Measurements from ENCODE around the gene DIPK1C.

Gene DIPK1C

DNA sequence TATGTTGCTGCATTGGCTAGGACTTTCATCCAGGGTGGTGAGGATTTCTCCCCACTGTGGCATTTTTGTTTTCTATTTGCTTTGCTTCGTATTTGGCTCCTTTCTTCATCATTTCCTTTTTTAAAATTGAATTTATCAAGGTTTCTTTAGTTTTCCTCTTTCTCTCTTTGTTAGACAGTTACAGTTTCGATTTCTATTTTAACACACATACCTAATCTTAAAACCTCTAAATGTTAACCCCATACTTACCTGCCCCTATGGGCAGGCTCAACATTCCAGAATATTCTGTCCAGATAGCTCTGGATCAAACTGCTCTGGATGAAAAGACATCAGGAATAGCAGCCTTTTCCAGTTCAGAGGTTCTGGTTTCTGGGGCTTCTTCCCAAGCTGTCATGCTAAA is 49.2 kb downstream of the DIPK1C start:
- intact Hi-C loops (cut with DNase I): no loop called here
- DNase-seq: no peak

DNA sequence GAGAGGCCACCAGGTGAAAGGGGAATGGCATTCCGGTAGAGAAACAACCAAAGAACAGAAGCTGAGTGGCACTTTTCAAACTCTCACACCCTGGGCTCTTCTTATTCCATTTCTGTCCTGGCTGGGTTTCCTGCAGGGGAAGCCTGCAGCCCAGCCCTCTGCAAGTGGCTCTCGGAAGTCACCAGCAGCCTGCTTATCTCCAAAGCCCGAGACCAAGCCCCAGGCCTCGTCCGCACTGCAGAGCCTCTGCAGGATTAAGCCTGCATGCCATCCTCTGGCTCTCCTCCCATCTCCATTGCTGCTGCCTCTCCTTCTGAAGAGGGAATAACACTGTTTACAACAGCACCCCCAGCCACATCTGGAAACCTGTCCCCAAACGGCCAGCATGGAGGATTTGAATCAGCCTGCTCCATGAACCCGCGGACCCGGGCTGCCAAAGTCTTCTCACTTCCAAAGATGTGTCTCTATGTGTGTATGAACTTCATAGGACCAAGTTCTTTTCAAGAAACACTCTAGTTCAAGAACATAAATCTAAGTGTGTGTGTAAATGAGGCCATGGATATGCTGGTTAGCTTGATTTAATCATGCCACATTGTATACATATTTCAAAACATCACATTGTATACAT is 54.2 kb downstream of the DIPK1C start:
- DNase-seq: no peak
- intact Hi-C loops (cut with DNase I): no loop called here

DNA sequence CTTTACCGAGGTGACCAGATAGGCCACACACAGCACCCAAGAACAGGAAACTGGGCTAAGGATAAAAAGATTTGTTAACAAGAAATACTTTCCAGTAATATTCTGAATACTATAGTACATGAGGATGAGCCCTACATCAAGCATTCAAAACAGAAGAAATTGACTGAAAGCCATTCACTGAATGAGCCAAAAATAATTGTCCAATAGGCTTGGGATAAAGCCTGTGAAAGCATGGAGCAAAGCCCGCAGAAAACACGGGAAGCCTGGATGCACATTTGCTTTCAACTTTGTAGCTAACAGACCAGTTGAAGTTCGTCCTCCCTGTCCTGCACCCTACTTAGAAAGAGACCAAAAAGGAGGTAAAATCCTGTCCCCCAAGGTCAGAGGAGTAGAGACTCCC is 56.3 kb downstream of the DIPK1C start:
- no peak for DNase-seq
- intact Hi-C loops (cut with DNase I): no loop called here

DNA sequence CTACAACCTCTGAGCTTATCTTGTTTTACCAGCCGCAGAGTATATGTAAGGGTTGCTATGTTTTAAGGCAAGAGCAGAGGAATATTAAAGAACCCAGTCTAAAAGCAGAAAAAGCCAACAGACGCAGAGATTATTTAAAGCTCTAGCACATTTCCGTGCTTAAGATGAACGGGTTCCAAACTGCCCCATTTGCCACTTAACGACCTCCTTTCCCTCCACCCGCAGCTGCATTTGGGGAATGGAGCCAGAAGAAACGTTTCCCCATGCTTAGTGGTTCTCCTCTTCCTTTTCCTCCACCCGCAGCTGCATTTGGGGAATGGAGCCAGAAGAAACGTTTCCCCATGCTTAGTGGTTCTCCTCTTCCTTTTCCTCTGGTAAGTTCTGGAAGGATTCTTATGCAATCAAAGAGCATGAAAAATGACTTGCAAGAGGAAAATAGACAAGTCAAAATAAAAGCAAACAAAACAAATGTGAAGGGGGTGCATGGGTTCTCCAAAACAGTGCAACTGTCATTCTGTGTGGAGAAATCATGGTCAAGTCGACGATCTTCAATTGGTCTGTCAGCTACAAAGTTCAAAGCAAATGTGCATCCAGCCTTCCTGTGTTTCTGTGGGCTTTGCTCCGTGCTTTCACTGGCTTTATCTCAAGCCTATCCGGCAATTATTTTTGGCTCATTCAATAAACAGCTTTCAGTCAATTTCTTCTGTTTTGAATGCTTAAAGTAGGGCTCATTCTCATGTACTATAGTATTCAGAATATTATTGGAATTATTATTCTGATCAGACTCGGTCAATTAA is 57.8 kb downstream of the DIPK1C start:
- DNase-seq: no peak

DNA sequence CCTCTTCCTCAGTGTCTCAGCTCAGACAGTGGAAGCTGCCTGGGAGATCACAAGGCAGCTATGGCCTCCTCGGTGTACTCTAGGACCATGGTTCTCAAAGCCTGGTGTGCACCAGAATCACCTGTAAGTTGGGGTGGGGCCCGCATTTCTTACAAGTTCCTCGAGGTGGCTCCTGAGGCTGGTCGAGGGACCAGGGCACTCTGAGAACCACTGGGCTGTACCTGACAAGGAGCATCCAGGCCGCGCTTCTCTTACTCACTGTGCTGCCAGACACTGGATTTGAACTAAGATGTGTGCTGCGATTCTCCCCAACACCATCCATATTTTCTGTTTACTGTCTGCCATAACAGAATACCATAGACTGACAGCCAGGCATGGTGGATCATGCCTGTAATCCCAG is 59.5 kb downstream of the DIPK1C start:
- intact Hi-C loops (cut with DNase I): no loop called here
- DNase-seq: no peak

More for the DNA sequence above, 57.8 kb downstream of the DIPK1C start:
- intact Hi-C loops (cut with DNase I): no loop called here

DNA sequence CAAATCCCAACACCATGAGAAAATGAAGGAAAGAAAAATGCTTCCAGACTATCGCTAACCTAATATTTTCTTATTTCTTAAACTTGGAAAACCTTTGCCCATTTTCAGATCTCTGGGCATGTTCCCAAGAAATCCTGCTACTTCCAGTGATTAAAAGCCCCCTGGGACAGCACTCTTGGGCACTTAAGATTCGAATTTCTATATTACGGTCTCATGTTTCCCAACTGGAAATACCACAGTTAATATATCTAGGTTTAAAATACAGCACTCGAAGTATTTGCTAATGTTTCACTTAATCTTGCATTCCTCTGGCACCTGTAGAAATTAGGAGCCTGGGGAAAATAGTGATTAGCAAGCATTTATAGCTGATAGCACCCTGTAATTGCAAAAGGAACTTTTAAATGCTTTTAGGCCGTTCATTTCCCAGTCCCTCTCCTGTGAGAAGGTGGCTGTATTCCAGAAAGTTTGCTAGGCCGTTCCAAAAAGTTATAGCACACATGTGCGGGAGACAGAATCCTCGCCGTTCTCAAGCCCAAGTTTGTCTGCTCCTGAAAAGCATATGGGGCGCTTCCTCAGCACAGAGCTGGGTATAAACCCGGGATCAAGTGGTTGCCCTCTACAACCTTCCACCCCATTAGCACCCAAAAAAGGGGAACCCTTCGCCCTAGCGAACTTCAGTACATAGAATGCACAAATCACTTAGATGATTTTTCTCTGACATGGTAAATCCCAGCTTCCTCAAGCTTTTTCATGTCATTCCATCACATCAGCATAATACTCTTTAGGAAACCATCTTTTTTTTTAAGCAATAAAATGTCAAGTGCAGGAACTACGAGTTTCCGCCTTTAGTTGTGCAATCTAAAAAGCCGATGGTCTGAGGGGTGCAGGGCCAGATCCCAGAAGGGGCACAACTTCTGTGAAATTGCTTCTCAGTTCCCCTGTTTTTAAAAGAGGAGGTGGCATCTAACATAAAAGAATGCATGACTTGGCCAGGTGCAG is 60.6 kb downstream of the DIPK1C start:
- no peak for DNase-seq
- intact Hi-C loops (cut with DNase I): no loop called here

DNA sequence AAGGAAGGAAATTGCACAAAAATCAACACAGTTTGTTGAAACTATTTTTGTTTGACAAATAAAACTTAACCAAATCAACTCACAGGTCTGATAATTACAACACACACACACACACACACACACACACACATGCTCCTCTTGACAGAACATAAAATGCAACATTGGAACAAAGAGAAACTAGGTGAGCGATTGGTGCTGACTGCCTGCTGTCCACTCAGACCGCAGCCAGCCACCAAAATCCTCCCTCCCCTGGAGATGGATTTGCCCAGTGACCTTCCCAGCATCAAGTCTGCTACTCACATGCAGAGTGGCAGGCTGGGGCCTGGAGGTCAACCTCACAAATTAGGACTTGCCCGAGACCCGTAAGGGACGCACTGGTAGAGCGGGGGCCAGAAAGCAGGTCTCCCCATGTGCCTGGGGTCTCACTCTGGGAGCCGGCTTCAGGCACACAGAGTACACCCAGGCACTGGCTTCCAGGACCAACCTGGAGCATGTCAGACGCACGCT is 61.4 kb downstream of the DIPK1C start:
- intact Hi-C loops (cut with DNase I): no loop called here
- DNase-seq: no peak

DNA sequence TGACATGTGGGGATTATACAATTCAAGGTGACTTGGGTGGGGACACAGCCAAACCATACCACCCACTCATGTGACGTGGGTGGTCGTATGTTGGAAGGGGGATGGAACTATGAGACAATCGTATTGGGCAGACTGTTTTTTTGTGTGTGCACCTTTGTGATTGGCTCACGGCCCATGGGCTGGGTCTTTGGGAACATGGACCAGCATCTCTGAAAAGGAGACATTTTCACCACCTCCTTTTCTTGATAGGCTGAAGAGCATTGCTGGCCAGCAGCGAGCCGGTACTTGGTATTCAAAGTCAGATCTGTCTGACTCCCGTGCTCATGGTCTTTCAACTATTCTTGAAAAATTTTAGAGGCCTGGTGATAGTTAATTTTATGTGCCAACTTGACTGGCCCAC is 62.1 kb downstream of the DIPK1C start:
- no peak for DNase-seq
- intact Hi-C loops (cut with DNase I): no loop called here

DNA sequence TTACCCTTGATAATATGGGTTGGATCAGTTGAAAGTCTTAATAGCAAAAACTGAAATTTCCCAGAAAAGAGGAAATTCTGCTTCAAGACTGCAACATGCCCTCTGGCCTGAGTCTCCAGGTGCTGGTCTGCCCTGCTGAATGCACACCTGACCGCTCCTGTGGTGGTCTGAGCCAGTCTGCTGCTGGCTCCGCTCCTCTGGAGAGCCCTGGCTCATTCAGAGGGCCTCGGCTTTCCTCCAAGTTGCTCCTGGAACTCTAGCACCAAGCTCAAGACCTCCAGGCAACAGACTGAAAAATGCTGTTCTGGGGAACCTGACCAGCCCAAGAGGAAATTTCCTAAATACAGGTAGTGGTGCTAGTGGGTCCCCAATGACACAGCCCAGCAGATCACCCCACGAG is 64.8 kb downstream of the DIPK1C start:
- intact Hi-C loops (cut with DNase I): no loop called here
- DNase-seq: peak in 4 of 42 donors; percentile 16 to 47 (median 31)

DNA sequence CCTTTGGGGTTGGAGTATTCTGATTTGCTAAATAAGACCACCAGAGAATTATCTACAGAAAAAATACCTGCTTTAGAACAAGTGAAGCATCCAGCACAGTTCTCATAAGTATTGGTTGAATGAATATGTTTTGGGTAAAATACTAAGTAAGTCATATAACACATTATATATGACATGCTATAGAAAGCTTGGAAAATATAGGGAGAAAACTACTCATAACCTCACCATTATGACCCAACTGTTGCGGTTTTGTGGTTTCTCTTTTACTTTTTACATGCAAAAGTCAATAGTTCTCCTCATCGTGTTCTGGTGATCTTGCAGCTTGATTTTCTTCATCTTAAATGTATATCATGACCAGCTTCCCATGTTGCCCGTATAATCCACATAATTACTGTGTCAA is 66.2 kb downstream of the DIPK1C start:
- intact Hi-C loops (cut with DNase I): no loop called here

DNA sequence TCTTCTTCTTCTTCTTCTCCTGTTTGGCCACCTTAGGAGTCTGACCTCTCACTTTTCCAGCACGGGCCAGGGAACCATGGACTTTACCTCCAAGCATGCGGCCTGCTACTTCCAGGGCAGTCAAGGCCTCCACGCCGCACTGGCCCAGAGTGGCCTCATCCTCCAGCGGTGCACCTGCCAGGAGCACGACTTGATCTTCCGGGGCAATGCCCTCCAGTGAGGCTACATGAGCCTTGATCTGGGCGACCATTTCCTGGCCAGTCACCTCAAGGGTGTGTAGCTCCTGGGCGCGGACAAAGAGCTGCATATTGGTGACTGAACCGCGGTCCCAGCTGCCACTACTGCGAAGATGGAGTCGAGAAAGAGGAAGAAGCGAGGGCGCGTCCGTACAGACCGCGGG is 67.1 kb downstream of the DIPK1C start:
- intact Hi-C loops (cut with DNase I): no loop called here
- DNase-seq: no peak

More for the DNA sequence above, 66.2 kb downstream of the DIPK1C start:
- no peak for DNase-seq

DNA sequence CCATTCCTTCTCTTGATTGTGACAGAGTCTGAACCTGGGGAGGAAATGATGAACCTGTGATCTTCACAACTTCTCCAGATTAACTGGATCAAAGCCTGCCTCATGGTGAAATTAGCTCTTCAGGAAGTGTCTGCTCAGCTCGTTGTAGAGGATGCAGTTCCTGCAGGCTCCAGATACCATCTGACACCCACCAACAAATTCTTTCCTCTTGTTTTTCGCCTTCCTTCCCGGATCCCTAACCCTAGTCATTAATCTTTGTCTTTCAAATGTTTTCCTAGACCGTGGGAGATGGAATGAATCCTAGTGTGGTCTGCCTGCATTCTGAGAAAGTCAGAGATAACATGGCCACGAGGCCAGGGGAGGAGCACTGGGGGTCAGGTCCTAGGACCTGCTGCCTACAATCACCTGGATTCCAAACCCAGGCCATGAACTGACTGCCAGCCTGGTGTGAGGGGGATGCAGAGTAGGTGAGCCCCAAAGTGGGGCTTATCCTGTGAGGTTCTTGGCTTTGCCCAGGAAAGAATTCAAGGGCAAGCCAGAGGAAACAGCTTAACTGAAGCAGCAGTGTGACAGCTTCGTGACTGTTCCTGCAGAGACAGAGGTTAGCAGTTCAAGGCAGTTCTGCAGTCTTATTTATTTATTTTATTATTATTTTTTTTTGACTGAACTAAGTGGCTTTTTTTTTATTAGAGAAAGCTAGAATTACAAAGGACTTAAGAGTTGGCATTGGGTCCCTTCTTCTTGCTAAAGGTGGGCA is 67.8 kb downstream of the DIPK1C start:
- DNase-seq: no peak
- intact Hi-C loops (cut with DNase I): no loop called here

DNA sequence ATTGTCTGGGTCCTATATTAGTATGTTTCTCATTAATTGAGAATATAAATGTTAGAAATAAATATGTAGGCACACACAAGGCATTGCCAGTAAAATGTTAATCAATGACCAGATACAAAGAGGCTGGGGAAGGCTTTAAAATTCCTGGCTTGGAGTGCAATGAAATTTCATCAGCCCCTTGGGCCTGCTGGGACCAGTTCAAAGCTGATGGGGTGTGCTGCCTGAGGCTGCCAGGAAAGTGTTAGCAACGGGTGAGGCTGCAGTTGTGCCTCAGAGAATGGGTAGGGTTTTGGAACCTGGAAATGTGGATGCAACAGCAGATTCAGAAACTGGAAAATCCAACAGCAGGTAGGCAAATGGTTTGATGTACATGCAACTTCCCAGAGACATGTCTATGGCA is 68.9 kb downstream of the DIPK1C start:
- DNase-seq: no peak
- intact Hi-C loops (cut with DNase I): no loop called here

DNA sequence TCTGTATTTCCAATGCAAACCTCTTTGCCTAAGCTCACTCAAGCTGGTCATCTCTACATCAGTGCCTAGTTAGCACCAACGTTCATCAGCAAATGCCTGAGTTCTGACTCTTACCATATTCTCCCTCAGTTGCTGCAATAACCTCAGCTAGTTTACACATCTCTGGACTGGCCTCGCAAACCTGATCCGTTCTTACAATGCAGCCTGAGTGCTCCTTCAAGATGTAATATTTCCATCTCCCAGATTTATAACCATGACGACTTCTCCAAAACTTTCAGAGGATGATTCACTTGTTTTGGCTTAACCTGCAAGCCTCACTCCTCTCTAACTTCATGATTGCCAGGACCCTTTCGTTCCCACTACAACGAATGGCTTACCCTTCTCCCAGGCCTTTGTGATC is 69.7 kb downstream of the DIPK1C start:
- no peak for DNase-seq
- intact Hi-C loops (cut with DNase I): no loop called here

Data from head of caudate nucleus (tissue), 42 donors.